Skeletal muscle tissue (tissue), 4 donors: ENCODE measurements around the gene SNX20. TPM values are rescaled to one million over a fixed set of nuclear protein-coding genes. Genes with fewer than 3 reads are reported as not detected.

Experiments used
- H3K27ac ChIP-seq: one replicate; pipeline ENCODE4 v1.7.0; 2013; ENCODE audit warnings: mild to moderate bottlenecking, low read depth, low read length, inconsistent platforms
- H3K27me3 ChIP-seq, 3 donors: one replicate each; pipeline ENCODE4 v1.7.0; 2013; ENCODE audit warnings: low read length in 3 of 3; ENCODE audit not compliant: control insufficient read depth in 3 of 3, insufficient read depth in 3 of 3
- H3K36me3 ChIP-seq, 3 donors: one replicate each; pipeline ENCODE4 v1.7.0; 2013; ENCODE audit warnings: low read length in 3 of 3; ENCODE audit not compliant: control insufficient read depth in 3 of 3, insufficient read depth in 3 of 3
- H3K4me1 ChIP-seq, 3 donors: one replicate each; pipeline ENCODE4 v1.7.0; 2013; ENCODE audit warnings: low read length in 3 of 3, mild to moderate bottlenecking in 3 of 3; ENCODE audit not compliant: control insufficient read depth in 3 of 3, insufficient read depth in 3 of 3
- H3K4me3 ChIP-seq, 3 donors: one replicate each; pipeline ENCODE4 v1.7.0; 2013; ENCODE audit warnings: low read length in 3 of 3
- H3K9ac ChIP-seq, 3 donors: one replicate each; pipeline ENCODE4 v1.7.0; 2013; ENCODE audit warnings: low read length in 3 of 3, mild to moderate bottlenecking in 3 of 3, moderate library complexity in 2 of 3, low read depth in 1 of 3
- H3K9me3 ChIP-seq, 3 donors: one replicate each; pipeline ENCODE4 v1.7.0; 2013; ENCODE audit warnings: low read length in 3 of 3; ENCODE audit not compliant: control insufficient read depth in 3 of 3
- total RNA-seq: library from RNA; depleted of rRNA; stranded (reverse); fragments of >200 nt; gene quantifications from one replicate; pipeline ENCODE4 v1.2.3, GENCODE V29; 2014
- donor health status: Osteomylitis.

Gene SNX20
- 1.0 TPM for total RNA-seq

DNA sequence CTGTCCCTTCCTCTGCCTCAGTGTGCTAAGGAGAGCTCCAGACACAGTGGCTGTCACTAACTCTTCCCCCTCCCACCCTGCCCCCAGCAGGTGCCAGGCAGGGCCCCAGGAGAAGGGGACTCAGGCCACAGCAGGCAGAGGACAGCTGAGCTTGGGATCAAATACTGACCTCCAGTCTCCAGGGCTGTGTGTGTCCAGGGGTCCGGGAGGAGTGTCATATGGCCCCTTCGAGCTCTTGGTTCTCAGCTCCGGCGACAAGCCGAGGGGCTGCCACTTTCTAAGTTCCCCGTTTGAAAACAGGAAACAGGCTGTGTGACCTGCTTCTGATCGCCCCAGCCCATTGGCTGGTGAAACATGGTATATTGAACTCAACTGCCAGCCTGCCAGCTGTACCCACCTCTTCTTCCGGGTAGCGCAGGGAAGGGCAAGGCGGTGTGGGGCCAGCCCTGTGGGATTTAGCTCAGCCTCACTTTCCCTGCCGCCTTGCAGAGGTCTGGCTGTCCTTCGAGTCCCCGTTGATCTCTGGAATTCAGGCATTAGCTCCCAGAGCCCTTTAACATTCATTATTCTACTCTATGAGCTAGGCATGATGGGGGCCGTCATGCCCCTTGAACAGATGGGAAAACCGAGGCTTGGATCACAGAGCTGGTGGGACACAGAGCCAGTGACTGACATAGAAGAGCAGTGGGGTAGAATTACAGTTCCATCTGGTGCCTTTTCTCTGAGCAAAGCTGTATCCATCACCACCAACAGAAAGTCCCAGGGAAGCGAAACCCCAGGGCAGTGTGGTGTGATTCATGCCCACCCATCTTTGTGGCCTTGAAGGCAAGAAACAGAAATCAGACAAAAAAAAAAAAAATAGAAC, at the start of gene SNX20:
Gene SNX20 (minus strand): TSS at position 292 of the 865 bp plus-strand sequence. CDS start 3,786 bp downstream, outside the sequence.
- no peak within 1 kb of the TSS for H3K9ac ChIP-seq
- peaks cover 0 to 17% (median 2%) of the 10 kb centered on the region in 3 donors for H3K4me1 ChIP-seq
- H3K4me3 ChIP-seq, result peak within 1 kb of the TSS in 1 of 3 donors; percentile 43
- no peaks in the 10 kb centered on the region for H3K9me3 ChIP-seq
- no peak within 1 kb of the TSS for H3K27ac ChIP-seq
- peaks cover 0 to 3% (median 0%) of the 10 kb centered on the region in 3 donors for H3K27me3 ChIP-seq
- no peaks in the 10 kb centered on the region for H3K36me3 ChIP-seq

DNA sequence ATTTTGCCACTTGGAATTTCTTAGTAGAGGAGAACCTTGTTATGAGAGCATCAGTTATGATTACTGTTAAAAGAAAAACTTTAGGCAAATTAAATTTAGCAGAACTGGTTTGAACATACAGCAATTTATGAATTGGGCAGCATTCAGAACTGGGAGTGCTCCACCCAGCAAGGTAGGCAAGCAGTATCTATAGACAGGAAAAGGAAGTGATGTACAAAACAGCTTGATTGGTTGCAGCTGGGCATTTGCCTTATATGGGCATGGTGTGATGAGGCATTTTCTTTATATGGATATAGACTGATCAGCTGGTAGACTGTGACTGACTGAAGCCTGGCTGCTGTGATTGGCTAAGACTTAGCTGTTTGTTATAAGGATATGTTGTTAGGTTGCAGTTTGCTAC, 43.2 kb upstream of the SNX20 start:
- Histone ChIP-seq H3K27me3 (no peaks in the 10 kb centered on the region), H3K36me3 (no peaks in the 10 kb centered on the region), H3K4me1 (no peaks in the 10 kb centered on the region), H3K27ac (no peak overlapping the region), H3K4me3 (no peak overlapping the region), H3K9ac (no peak overlapping the region), H3K9me3 (no peaks in the 10 kb centered on the region)

- no peaks in the 10 kb centered on the region for H3K27me3 ChIP-seq
- H3K4me3 ChIP-seq, result no peak overlapping the region
Observed at GRCh38 chr16:50722960-50723359, 41.8 kb upstream of the SNX20 start.

GRCh38 chr16:50722405-50722737, 41.3 kb upstream of the SNX20 start:
- no peaks in the 10 kb centered on the region for H3K4me1 ChIP-seq
- no peaks in the 10 kb centered on the region for H3K27me3 ChIP-seq
- no peak overlapping the region for H3K27ac ChIP-seq
- no peaks in the 10 kb centered on the region for H3K36me3 ChIP-seq
- H3K4me3 ChIP-seq, result no peak overlapping the region
- no peaks in the 10 kb centered on the region for H3K9me3 ChIP-seq
- H3K9ac ChIP-seq, result no peak overlapping the region

More at GRCh38 chr16:50722960-50723359, 41.8 kb upstream of the SNX20 start:
- no peaks in the 10 kb centered on the region for H3K36me3 ChIP-seq
- no peak overlapping the region for H3K27ac ChIP-seq
- no peak overlapping the region for H3K9ac ChIP-seq
- H3K9me3 ChIP-seq, result no peaks in the 10 kb centered on the region
- H3K4me1 ChIP-seq, result no peaks in the 10 kb centered on the region

DNA sequence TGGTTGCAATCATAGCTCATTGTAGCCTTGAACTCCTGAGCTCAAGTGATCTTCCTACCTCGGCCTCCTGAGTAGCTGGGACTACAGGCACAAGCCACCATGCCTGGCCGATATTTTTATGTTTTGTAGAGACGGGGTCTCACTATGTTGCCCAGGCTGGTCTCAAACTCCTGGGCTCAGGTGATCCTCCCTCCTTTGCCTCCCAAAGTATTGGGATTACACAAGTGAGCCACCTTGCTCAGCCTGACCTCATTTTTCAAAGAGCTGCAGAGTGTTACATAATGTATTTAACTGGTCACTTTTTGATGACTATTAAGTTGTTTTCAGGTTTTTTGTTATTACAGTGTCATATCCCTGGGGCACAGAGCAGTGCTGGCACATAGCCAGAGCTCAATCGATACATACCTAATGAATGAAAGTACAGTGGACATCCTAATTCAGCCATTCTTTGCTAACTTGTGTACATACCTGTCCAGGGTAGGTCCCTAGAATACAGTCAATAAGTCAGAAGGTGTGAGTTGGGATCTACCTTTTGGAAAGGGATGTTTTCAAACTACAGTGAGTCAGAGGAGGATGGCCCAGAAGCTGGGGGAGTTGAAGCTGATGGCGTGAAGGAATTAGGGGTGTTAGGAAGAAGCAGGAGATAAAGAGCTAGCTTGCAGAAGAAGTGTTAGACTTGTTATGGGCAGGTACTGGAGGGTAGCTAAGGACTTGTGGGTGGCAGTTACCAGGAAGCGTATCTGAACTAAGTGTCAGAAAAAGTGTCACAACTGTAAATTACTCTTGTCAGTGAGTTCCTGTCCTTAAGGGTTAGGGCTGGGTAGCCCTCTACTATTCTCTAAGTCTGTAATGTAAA, 40.7 kb upstream of the SNX20 start:
- Histone ChIP-seq H3K27ac (no peak overlapping the region), H3K4me1 (no peaks in the 10 kb centered on the region), H3K9me3 (no peaks in the 10 kb centered on the region), H3K4me3 (no peak overlapping the region), H3K27me3 (no peaks in the 10 kb centered on the region), H3K36me3 (no peaks in the 10 kb centered on the region), H3K9ac (no peak overlapping the region)

DNA sequence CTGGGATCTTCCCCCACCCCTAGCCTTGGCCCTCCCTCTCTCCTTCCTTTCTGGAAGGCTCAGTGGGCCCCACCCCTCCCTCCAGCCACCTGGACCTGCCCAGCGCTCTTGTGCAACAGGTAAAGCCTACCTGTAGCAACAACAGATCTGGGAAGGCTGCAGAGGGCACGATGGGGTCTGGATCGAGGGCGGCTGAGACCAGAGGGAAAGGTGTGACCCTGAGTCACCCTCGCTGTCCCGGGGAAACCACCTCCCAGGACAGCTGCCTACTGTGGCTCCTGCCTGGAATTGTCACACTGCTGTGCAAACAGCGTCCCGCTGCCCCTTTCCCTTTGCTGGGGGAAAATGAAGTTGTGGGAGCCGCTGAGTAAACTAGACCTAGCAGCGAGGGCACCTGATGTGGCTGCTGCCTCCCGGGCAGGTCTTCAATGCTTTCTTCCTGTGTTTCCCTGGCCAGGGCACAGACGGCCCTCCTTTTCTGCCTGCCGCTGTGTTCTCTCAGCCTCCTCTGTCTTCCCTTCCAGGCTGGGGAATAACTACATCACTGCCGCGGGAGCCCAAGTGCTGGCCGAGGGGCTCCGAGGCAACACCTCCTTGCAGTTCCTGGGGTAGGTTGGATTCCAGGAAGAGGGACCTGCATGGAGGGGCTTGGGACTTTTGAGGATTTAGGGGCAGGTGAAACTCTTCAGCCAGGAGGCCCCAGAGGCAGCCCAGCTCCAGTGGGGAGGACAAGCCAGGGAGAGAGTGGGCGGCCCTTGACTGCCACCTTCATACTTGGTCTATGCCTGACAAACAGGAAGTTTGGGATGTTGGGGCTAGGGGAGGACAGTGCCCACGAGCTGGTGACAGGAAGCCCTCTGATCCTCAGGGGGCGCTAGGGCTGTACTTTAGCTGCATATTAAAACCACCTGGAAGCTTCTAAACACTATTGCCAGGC, 38.6 kb upstream of the SNX20 start:
- Histone ChIP-seq H3K27me3 (no peaks in the 10 kb centered on the region), H3K9ac (no peak overlapping the region), H3K4me1 (no peaks in the 10 kb centered on the region), H3K4me3 (no peak overlapping the region), H3K9me3 (no peaks in the 10 kb centered on the region), H3K36me3 (no peaks in the 10 kb centered on the region), H3K27ac (no peak overlapping the region)

DNA sequence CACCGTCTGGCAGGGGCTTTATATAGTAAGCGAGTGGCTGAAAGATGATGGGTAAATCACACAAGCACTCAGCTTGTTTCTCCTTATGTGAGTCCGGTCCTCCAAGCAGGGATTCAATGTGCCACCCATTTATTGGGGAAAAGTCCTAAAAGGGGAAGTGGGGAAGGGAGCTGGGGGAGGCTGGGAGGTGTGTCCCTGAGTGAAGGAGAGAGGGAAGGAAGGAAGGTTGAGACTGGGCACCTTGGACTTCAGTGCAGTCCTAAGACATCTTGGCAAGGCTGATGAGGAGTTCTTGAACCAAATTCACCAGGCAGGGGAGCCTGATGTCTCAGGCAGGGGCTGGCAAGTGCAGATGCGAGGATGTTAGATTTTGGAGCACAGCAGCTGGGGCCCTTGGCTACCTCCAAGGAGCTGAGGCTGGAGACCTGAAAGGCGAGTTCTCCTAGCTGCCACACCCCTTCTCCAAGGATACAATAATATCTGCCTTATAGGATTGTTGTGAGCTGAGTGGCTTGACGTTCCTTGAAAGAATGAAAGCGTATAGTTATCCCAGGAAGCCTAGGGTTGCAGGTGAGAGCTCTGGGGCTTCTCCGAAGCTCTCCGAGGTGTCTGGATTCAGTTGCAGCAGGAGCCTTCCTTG, 37.8 kb upstream of the SNX20 start:
- no peak overlapping the region for H3K9ac ChIP-seq
- no peaks in the 10 kb centered on the region for H3K4me1 ChIP-seq
- no peaks in the 10 kb centered on the region for H3K9me3 ChIP-seq
- no peaks in the 10 kb centered on the region for H3K36me3 ChIP-seq
- H3K4me3 ChIP-seq, result no peak overlapping the region
- no peak overlapping the region for H3K27ac ChIP-seq
- H3K27me3 ChIP-seq, result no peaks in the 10 kb centered on the region

GRCh38 chr16:50718061-50718760, 37.1 kb upstream of the SNX20 start:
- no peak overlapping the region for H3K9ac ChIP-seq
- no peaks in the 10 kb centered on the region for H3K36me3 ChIP-seq
- H3K4me1 ChIP-seq, result no peaks in the 10 kb centered on the region
- no peaks in the 10 kb centered on the region for H3K27me3 ChIP-seq
- no peaks in the 10 kb centered on the region for H3K9me3 ChIP-seq
- no peak overlapping the region for H3K4me3 ChIP-seq
- H3K27ac ChIP-seq, result no peak overlapping the region

- H3K4me3 ChIP-seq, result no peak overlapping the region
- H3K9me3 ChIP-seq, result no peaks in the 10 kb centered on the region
- no peak overlapping the region for H3K27ac ChIP-seq
- no peaks in the 10 kb centered on the region for H3K36me3 ChIP-seq
- H3K27me3 ChIP-seq, result no peaks in the 10 kb centered on the region
- H3K4me1 ChIP-seq, result peaks cover under 1 to 5% (median 1%) of the 10 kb centered on the region in 3 donors
- no peak overlapping the region for H3K9ac ChIP-seq
Observed at GRCh38 chr16:50717494-50717893, 36.4 kb upstream of the SNX20 start.
